Right lobe of liver (tissue), 4 donors: ENCODE measurements around the gene GJE1.
"Not testable (repeated sequence)": the region's sequence is repeated elsewhere in the genome, so short reads cannot be mapped to it uniquely, and the experiment has no call there.

ENCODE experiments used
- CTCF ChIP-seq, 4 donors: fragments of 200-600 bp in 3 of 4; fragments of 450-650 bp in 1 of 4; IDR thresholded peaks; one replicate each; pipeline versions ENCODE4 v1.5.1 to v1.8.0; 2016 to 2022; ENCODE audit warnings: antibody characterized with exemption in 4 of 4, mild to moderate bottlenecking in 2 of 4
- POLR2A ChIP-seq: fragments of 450-650 bp; IDR thresholded peaks from one replicate; pipeline ENCODE4 v1.6.1; 2017; ENCODE audit warnings: antibody characterized with exemption, mild to moderate bottlenecking
- donor health status: DM: no; HTN: no; CAD: no.
- donor health status: DM: no; HTN: no; CAD: no.
- donor health status: DM: no; HTN: yes; CAD: no.

DNA sequence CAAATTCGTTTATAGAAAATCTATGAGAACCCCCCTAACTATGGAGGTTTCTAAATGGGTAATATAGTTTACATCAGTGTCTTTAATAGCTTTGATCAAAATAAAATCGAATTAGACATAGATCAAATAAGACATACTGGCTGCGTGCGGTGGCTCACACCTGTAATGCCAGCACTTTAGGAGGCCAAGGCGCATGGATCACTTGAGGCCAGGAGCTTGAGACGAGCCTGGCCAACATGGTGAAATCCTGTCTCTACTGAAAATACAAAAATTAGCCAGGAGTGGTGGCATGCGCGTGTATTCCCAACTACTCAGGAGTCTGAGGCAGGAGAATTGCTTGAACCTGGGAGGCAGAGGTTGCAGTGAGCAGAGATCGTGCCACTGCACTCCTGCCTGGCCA is 21.9 kb upstream of the GJE1 start:
- not testable (repeated sequence) for TF ChIP-seq CTCF (IDR thresholded peaks at IDR 0.05); POLR2A
